GM13976 (cell line): Measurements from ENCODE around the gene ZFHX3.

Experiments used
- DNase-seq: peaks from one replicate; pipeline ENCODE4 v3.0.0; 2012; ENCODE audit warnings: low spot score
- CTCF ChIP-seq: IDR thresholded peaks from 2 replicates; pipeline ENCODE4 v1.5.1; 2012; ENCODE audit warnings: borderline replicate concordance, mild to moderate bottlenecking; ENCODE audit not compliant: insufficient read depth; ENCODE audit errors: extremely low read depth, missing control alignments, control extremely low read depth
- in situ Hi-C: fragments of 300-500 bp; cut with MboI; formaldehyde crosslinking; loops from one replicate; pipeline ENCODE4 v1.12.0; 2022; ENCODE audit warnings: low sequenced_read_pairs, mixed read lengths, inconsistent platforms; ENCODE audit not compliant: unreplicated experiment

The ZFHX3 gene

GRCh38 chr16:72961115-72961832 lies 86.7 kb downstream of the ZFHX3 start:
- TF ChIP-seq CTCF: no peak
- DNase-seq: no peak
- in situ Hi-C loops: no loop called here

GRCh38 chr16:72960101-72960500 lies 87.8 kb downstream of the ZFHX3 start:
- in situ Hi-C loops: no loop called here
- no peak for TF ChIP-seq CTCF
- no peak for DNase-seq

- in situ Hi-C loops: no loop called here
- no peak for TF ChIP-seq CTCF
- DNase-seq: no peak
Measured at GRCh38 chr16:72959301-72959996, 88.5 kb downstream of the ZFHX3 start.

- TF ChIP-seq CTCF: no peak
- DNase-seq: no peak
- in situ Hi-C loops: no loop called here
Measured at GRCh38 chr16:72958522-72959076, 89.3 kb downstream of the ZFHX3 start.

- TF ChIP-seq CTCF: no peak
- in situ Hi-C loops: no loop called here
- DNase-seq: no peak
Measured at GRCh38 chr16:72957303-72958277, 90.3 kb downstream of the ZFHX3 start.
